Heart right ventricle (tissue), 16 donors: ENCODE measurements around the gene RPN2. TPM values are rescaled to one million over a fixed set of nuclear protein-coding genes. Genes with fewer than 3 reads are reported as not detected.

Experiments
- ATAC-seq, 8 donors: fragments of 200-7000 bp; cut with Tn5 transposase; one replicate each; pipeline ENCODE4 v1.9.1; 2020; ENCODE audit warnings: mild to moderate bottlenecking in 8 of 8, moderate library complexity in 8 of 8, moderate number of reproducible peaks in 1 of 8
- DNase-seq, 2 donors: peaks; one replicate each; pipeline ENCODE4 v3.0.0-alpha.2; 2020
- H3K27ac ChIP-seq, 10 donors: fragments of 200-600 bp; sonication (generic) in 2 of 10; one replicate each; pipeline versions ENCODE4 v1.5.0 to v1.8.0; 2020 to 2022; ENCODE audit warnings: mild to moderate bottlenecking in 3 of 10
- H3K27me3 ChIP-seq, 7 donors: fragments of 200-600 bp; one replicate each; pipeline ENCODE4 v1.8.0; 2021 to 2022; ENCODE audit warnings: mild to moderate bottlenecking in 2 of 7
- H3K36me3 ChIP-seq, 9 donors: fragments of 200-600 bp; sonication (generic) in 1 of 9; one replicate each; pipeline versions ENCODE4 v1.5.0 to v1.8.0; 2020 to 2022; ENCODE audit warnings: mild to moderate bottlenecking in 2 of 9
- H3K4me1 ChIP-seq, 9 donors: fragments of 200-600 bp; sonication (generic) in 1 of 9; one replicate each; pipeline versions ENCODE4 v1.5.0 to v1.8.0; 2020 to 2022; ENCODE audit warnings: mild to moderate bottlenecking in 4 of 9
- H3K4me3 ChIP-seq, 10 donors: fragments of 200-600 bp; sonication (generic) in 2 of 10; one replicate each; pipeline versions ENCODE4 v1.5.0 to v1.8.0; 2020 to 2022; ENCODE audit warnings: mild to moderate bottlenecking in 7 of 10, moderate library complexity in 2 of 10
- H3K9me3 ChIP-seq, 11 donors: fragments of 200-600 bp in 10 of 11; sonication (generic) in 2 of 11; one replicate each; pipeline versions ENCODE4 v1.5.0 to v1.8.0; 2013 to 2022; ENCODE audit warnings: mild to moderate bottlenecking in 2 of 11, control low read depth in 1 of 11, moderate library complexity in 1 of 11
- CTCF ChIP-seq, 9 donors: fragments of 200-600 bp; sonication (generic) in 2 of 9; IDR thresholded peaks; one replicate each; pipeline versions ENCODE4 v1.5.0 to v1.8.0; 2021 to 2022; ENCODE audit warnings: antibody characterized with exemption in 9 of 9, mild to moderate bottlenecking in 5 of 9, moderate library complexity in 1 of 9
- WGBS, 2 donors: extraction: QIAGEN DNeasy Blood & Tissue Kit; methylation state at CpG; one replicate each; pipeline ENCODE4 v1.1.7; 2013; ENCODE audit warnings: inconsistent platforms in 1 of 2; 5-methylcytosine and 5-hydroxymethylcytosine counted together
- intact Hi-C, 10 donors: fragments of 100-400 bp; cut with DNase I; formaldehyde crosslinking; loops; one replicate each; pipeline versions ENCODE4 v1.11.1 to v1.14.2; 2022
- polyA plus RNA-seq, 2 donors: library from polyadenylated mRNA; stranded (reverse); fragments of 200-250 nt; gene quantifications; one replicate each; pipeline ENCODE4 v1.2.3, GENCODE V29; 2013
- total RNA-seq, 10 donors: library from RNA; stranded (reverse); fragmentation: NEBNext Ultra II Directional in 3 of 10; extraction: Animal tissue kit (Norgen Biotek cat#: 25700) in 3 of 10; gene quantifications; one replicate each; pipeline versions ENCODE4 v1.2.1 to v1.2.4, GENCODE V29; 2021 to 2023
- donor health status: Arrhythmogenic right ventricular cardiomyopathy.
- donor health status: ischemic (EF 13 %, LVEDD 7.1; RV severe dilation, severe dysfunction).
- donor health status: healthy with polysubstance abuse.
- donor health status: DM: no; HTN: yes; CAD: no.
- donor health status: DM: no; HTN: no; CAD: no.
- donor health status: ischemic (EF 25% LVEDD 6.9; RV normal size, moderate dysfunction).
- donor health status: ischemic (EF 25% LVEDD 5.7; RV mildly dilated, moderate dysfunction).
- donor health status: healthy.
- donor health status: DM: yes; HTN: yes; CAD: no.
- donor health status: Ischemic cardiomyopathy.
- donor health status: ischemic (EF 35%, LVEDD 5.7; RV mildly dilated, moderate dysfunction).
- donor health status: nonischemic (EF 11% LVEDD 7.7; RV severe dilation, severe dysfunction).
- donor health status: DM: yes; HTN: yes; CAD: no.
- donor health status: PGD.
- donor health status: ischemic (EF 29% LVEDD 5.4; RV normal size, mild dysfunction).
- donor health status: nonischemic (EF 23%, LVEDD 6.1; RV moderate dilation, normal function).

Gene RPN2
- total and polyA plus RNA-seq, 12 donors, result 30.9 to 166 (median 95.2) TPM

GRCh38 chr20:37160683-37161082, 18.4 kb upstream of the RPN2 start:
- 64 to 67% methylated on average over 10 of the region's 10 CpGs for WGBS, 2 donors
- DNase-seq, result no peak
- no peak for TF ChIP-seq CTCF (IDR thresholded peaks at IDR 0.05)
- Histone ChIP-seq H3K4me3 (no peak overlapping the region), H3K27ac (no peak overlapping the region), H3K36me3 (no peaks in the 10 kb centered on the region), H3K9me3 (no peaks in the 10 kb centered on the region), H3K27me3 (no peaks in the 10 kb centered on the region), H3K4me1 (no peaks in the 10 kb centered on the region)
- intact Hi-C loops, result no loop called here
- peak in 4 of 8 donors; percentile 28 to 47 (median 40) for ATAC-seq

GRCh38 chr20:37161830-37162549, 17.1 kb upstream of the RPN2 start:
- TF ChIP-seq CTCF (IDR thresholded peaks at IDR 0.05), result no peak
- WGBS, 2 donors, result 78 to 81% methylated on average over 12 of the region's 12 CpGs
- no peak for DNase-seq
- Histone ChIP-seq H3K4me1 (no peaks in the 10 kb centered on the region), H3K4me3 (no peak overlapping the region), H3K27ac (no peak overlapping the region), H3K27me3 (no peaks in the 10 kb centered on the region), H3K9me3 (no peaks in the 10 kb centered on the region), H3K36me3 (peaks cover 0 to 9% (median 0%) of the 10 kb centered on the region in 9 donors)
- ATAC-seq, result no peak
- intact Hi-C loops, result no loop called here

GRCh38 chr20:37162646-37163045, 16.5 kb upstream of the RPN2 start:
- intact Hi-C loops, result no loop called here
- no peak for ATAC-seq
- H3K27me3 ChIP-seq, result no peaks in the 10 kb centered on the region
- H3K9me3 ChIP-seq, result no peaks in the 10 kb centered on the region
- no peaks in the 10 kb centered on the region for H3K4me1 ChIP-seq
- no peak for DNase-seq
- TF ChIP-seq CTCF (IDR thresholded peaks at IDR 0.05), result no peak
- H3K36me3 ChIP-seq, result peaks cover 0 to 15% (median 0%) of the 10 kb centered on the region in 9 donors
- WGBS, 2 donors, result 71 to 77% methylated on average over 6 of the region's 6 CpGs
- H3K27ac ChIP-seq, result no peak overlapping the region
- no peak overlapping the region for H3K4me3 ChIP-seq

GRCh38 chr20:37163832-37164554, 15.1 kb upstream of the RPN2 start:
- Histone ChIP-seq H3K27ac (no peak overlapping the region), H3K27me3 (no peaks in the 10 kb centered on the region), H3K4me3 (no peak overlapping the region), H3K36me3 (peaks cover 0 to 18% (median 0%) of the 10 kb centered on the region in 9 donors), H3K9me3 (no peaks in the 10 kb centered on the region), H3K4me1 (no peaks in the 10 kb centered on the region)
- no peak for ATAC-seq
- TF ChIP-seq CTCF (IDR thresholded peaks at IDR 0.05), result no peak
- WGBS, 2 donors, result 84 to 92% methylated on average over 4 of the region's 4 CpGs
- no peak for DNase-seq
- intact Hi-C loops, result no loop called here
